KMS-11 (cell line): ENCODE measurements around the gene EXOC1.

Experiments used
- H2AFZ ChIP-seq: fragments of 200-600 bp; sonication (generic); 2 replicates; pipeline ENCODE4 v1.6.1; 2016; ENCODE audit warnings: antibody characterized with exemption, mixed run types, low read depth
- H3K27ac ChIP-seq: fragments of 200-600 bp; sonication (generic); 2 replicates; pipeline ENCODE4 v1.6.1; 2016; ENCODE audit warnings: mild to moderate bottlenecking, mixed run types
- H3K27me3 ChIP-seq: fragments of 200-600 bp; sonication (generic); 2 replicates; pipeline ENCODE4 v1.6.1; 2017; ENCODE audit warnings: mild to moderate bottlenecking, low read depth, mixed run types, moderate library complexity; ENCODE audit not compliant: insufficient read depth
- H3K36me3 ChIP-seq: fragments of 200-600 bp; sonication (generic); 2 replicates; pipeline ENCODE4 v1.6.1; 2017; ENCODE audit warnings: mild to moderate bottlenecking, mixed run types; ENCODE audit not compliant: insufficient read depth
- H3K4me1 ChIP-seq: fragments of 200-600 bp; sonication (generic); 2 replicates; pipeline ENCODE4 v1.6.1; 2016; ENCODE audit warnings: mild to moderate bottlenecking, low read depth, mixed run types; ENCODE audit not compliant: poor library complexity, severe bottlenecking
- H3K4me2 ChIP-seq: fragments of 200-600 bp; sonication (generic); 2 replicates; pipeline ENCODE4 v1.7.0; 2016; ENCODE audit warnings: mild to moderate bottlenecking, mixed run types
- H3K4me3 ChIP-seq: fragments of 200-600 bp; sonication (generic); IDR thresholded peaks from 2 replicates; pipeline ENCODE4 v1.6.1; 2017; ENCODE audit warnings: low read depth, low read length, mixed read lengths; ENCODE audit not compliant: insufficient read depth
- H3K79me2 ChIP-seq: fragments of 200-600 bp; sonication (generic); 2 replicates; pipeline ENCODE4 v1.6.1; 2016; ENCODE audit warnings: low read depth, mixed run types; ENCODE audit not compliant: insufficient read depth
- H3K9ac ChIP-seq: fragments of 200-600 bp; sonication (generic); 2 replicates; pipeline ENCODE4 v1.6.1; 2016; ENCODE audit warnings: mild to moderate bottlenecking, mixed run types
- H4K20me1 ChIP-seq: fragments of 200-600 bp; sonication (generic); 2 replicates; pipeline ENCODE4 v1.6.1; 2016; ENCODE audit warnings: mild to moderate bottlenecking, mixed run types; ENCODE audit not compliant: insufficient read depth
- CTCF ChIP-seq: fragments of 200-600 bp; sonication (generic); conservative IDR thresholded peaks from 2 replicates; pipeline ENCODE4 v1.6.1; 2017; ENCODE audit warnings: low read depth, mild to moderate bottlenecking, antibody characterized with exemption, low read length, moderate library complexity, mixed read lengths

The EXOC1 gene

GRCh38 chr4:55864577-55865223 is 11.3 kb downstream of the EXOC1 start:
- 0 out of 2 replicates have a peak, but pooled peaks cover 4% of the 10 kb centered on the region for H3K79me2 ChIP-seq
- H3K9ac ChIP-seq, result no peak overlapping the region
- TF ChIP-seq CTCF, result no peak
- no peaks in the 10 kb centered on the region for H3K27me3 ChIP-seq
- no peak overlapping the region for H3K4me2 ChIP-seq
- no peaks in the 10 kb centered on the region for H4K20me1 ChIP-seq
- H3K36me3 ChIP-seq, result no peaks in the 10 kb centered on the region; the same call in 1 of the 2 replicates
- peaks cover 29% of the 10 kb centered on the region for H3K4me1 ChIP-seq
- H2AFZ ChIP-seq, result no peak overlapping the region
- no peak overlapping the region for H3K27ac ChIP-seq
- no peak overlapping the region for H3K4me3 ChIP-seq

- Histone ChIP-seq H3K4me1 (peaks cover 29% of the 10 kb centered on the region), H3K79me2 (0 out of 2 replicates have a peak, but pooled peaks cover 4% of the 10 kb centered on the region), H3K4me2 (no peak overlapping the region), H2AFZ (no peak overlapping the region), H3K27ac (no peak overlapping the region), H4K20me1 (no peaks in the 10 kb centered on the region), H3K27me3 (no peaks in the 10 kb centered on the region), H3K36me3 (no peaks in the 10 kb centered on the region; the same call in 1 of the 2 replicates), H3K9ac (no peak overlapping the region), H3K4me3 (no peak overlapping the region)
- no peak for TF ChIP-seq CTCF
These were observed 11.9 kb downstream of the EXOC1 start for GRCh38 chr4:55865228-55865806.

DNA sequence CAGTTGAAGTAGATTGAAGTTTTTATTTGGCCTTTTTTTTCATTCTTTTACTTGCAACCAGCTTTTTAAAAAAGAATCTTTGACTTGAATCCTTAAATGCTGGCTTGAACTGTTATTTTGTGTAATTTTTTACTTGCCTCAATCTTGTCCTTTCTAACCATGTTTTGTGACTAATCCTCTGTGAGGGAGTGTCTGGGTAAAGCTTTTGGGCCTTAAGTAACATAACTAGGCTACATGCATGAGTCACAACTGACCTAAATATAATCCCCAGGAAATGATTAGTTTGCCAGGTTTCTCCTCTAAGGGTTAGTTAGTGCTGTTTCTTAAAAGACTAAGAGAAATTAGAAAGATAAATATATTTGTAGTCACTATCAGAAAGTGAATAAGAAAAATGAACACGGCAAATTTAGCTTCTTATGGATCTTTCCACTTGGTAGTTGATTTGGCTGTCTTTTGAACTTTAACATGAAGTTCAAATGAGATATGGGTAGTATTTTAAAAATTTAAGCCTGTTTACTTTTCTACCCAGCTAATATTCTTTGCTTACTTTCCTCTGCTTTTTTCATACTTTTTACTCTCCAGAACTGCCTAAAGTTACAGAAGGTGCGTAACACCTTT is 13.0 kb downstream of the EXOC1 start:
- H4K20me1 ChIP-seq, result no peaks in the 10 kb centered on the region
- H3K79me2 ChIP-seq, result 0 out of 2 replicates have a peak, but pooled peaks cover 4% of the 10 kb centered on the region
- no peak for TF ChIP-seq CTCF
- H2AFZ ChIP-seq, result no peak overlapping the region
- no peaks in the 10 kb centered on the region; the same call in 1 of the 2 replicates for H3K36me3 ChIP-seq
- no peaks in the 10 kb centered on the region for H3K27me3 ChIP-seq
- H3K9ac ChIP-seq, result no peak overlapping the region
- peak overlapping the region; percentile 0; the same call in 1 of the 2 replicates for H3K27ac ChIP-seq
- no peak overlapping the region for H3K4me2 ChIP-seq
- H3K4me3 ChIP-seq, result no peak overlapping the region
- H3K4me1 ChIP-seq, result peaks cover 29% of the 10 kb centered on the region

DNA sequence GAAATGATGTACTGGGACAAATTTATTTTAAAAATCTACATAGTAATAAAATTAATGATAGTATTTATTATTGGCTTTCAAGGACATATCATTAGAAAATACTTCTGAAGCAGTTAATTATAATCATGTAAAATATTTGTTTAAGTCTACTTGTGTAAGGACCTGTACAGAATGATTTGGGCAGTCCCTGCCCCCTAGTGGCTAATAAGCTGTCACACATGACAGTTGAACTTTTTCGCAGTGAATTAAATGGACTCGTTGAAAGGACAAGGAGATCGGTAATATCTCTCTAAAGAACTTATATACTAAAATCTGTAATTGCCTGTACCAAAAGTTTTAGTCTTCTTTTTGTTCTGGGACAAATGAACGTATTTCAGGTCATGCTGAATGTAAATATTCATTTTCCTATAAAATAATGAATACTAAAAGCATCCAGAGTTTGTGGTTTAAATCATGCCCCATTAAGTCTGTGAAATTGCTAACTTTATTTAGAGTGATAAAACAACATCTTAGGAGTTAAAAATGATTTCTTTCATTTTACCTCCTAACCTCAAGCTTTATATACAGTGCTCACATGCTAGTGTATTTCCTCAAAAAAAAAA is 13.6 kb downstream of the EXOC1 start:
- H3K27ac ChIP-seq, result no peak overlapping the region
- H3K36me3 ChIP-seq, result no peaks in the 10 kb centered on the region; the same call in 1 of the 2 replicates
- H3K79me2 ChIP-seq, result 0 out of 2 replicates have a peak, but pooled peaks cover 4% of the 10 kb centered on the region
- no peak overlapping the region for H3K4me2 ChIP-seq
- no peak overlapping the region for H3K9ac ChIP-seq
- peak; percentile 85 for TF ChIP-seq CTCF
- H3K4me3 ChIP-seq, result no peak overlapping the region
- H3K27me3 ChIP-seq, result no peaks in the 10 kb centered on the region
- H4K20me1 ChIP-seq, result no peaks in the 10 kb centered on the region
- peaks cover 29% of the 10 kb centered on the region for H3K4me1 ChIP-seq
- H2AFZ ChIP-seq, result no peak overlapping the region
